Upper lobe of left lung (tissue), 4 donors: ENCODE results near the gene DOCK7.

Experiments
- EP300 ChIP-seq, 4 donors: sonication (generic); formaldehyde crosslinking; IDR thresholded peaks; one replicate each; pipeline ENCODE4 v1.5.1; 2017; ENCODE audit warnings: antibody characterized with exemption in 4 of 4, control low read depth in 2 of 4
- POLR2A ChIP-seq, 4 donors: fragments of 450-650 bp; IDR thresholded peaks; one replicate each; pipeline ENCODE4 v1.5.1; 2016 to 2017; ENCODE audit warnings: antibody characterized with exemption in 4 of 4, mild to moderate bottlenecking in 2 of 4
- TF ChIP-seq, protein P1 (sequence below), 6 experiments: fragments of 450-650 bp in 4 of 6; fragments of 200-600 bp in 2 of 6; sonication (generic) in 2 of 6; IDR thresholded peaks; one replicate each; pipeline ENCODE4 v1.5.1; 2016 to 2019; ENCODE audit warnings: antibody characterized with exemption in 6 of 6

DNA sequence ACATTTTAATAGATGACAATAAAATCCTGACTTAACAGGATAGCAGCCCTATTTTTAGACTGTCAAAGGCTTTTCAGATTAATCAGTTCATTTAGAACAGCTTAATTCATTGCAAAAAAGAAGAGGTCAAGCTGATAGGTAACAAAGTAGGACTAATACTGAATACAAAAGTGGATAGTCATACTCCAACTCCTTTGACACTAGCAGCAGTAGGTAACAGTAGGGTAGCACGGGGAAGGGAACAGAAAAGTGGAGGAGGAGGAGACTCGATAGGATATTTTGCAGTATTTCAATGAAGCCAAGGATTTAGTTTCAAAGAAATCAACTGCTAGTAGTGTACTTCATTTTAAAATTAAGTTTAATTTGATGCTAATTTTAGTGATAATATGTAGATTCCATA, 200.2 kb downstream of the DOCK7 start:
- TF ChIP-seq, protein P1, sequence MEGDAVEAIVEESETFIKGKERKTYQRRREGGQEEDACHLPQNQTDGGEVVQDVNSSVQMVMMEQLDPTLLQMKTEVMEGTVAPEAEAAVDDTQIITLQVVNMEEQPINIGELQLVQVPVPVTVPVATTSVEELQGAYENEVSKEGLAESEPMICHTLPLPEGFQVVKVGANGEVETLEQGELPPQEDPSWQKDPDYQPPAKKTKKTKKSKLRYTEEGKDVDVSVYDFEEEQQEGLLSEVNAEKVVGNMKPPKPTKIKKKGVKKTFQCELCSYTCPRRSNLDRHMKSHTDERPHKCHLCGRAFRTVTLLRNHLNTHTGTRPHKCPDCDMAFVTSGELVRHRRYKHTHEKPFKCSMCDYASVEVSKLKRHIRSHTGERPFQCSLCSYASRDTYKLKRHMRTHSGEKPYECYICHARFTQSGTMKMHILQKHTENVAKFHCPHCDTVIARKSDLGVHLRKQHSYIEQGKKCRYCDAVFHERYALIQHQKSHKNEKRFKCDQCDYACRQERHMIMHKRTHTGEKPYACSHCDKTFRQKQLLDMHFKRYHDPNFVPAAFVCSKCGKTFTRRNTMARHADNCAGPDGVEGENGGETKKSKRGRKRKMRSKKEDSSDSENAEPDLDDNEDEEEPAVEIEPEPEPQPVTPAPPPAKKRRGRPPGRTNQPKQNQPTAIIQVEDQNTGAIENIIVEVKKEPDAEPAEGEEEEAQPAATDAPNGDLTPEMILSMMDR (IDR thresholded peaks at IDR 0.05), result no peak
- TF ChIP-seq POLR2A (IDR thresholded peaks at IDR 0.05) (no peak), EP300 (IDR thresholded peaks at IDR 0.05) (no peak)
